ENCODE results near the gene AHI1.

The AHI1 gene

DNA sequence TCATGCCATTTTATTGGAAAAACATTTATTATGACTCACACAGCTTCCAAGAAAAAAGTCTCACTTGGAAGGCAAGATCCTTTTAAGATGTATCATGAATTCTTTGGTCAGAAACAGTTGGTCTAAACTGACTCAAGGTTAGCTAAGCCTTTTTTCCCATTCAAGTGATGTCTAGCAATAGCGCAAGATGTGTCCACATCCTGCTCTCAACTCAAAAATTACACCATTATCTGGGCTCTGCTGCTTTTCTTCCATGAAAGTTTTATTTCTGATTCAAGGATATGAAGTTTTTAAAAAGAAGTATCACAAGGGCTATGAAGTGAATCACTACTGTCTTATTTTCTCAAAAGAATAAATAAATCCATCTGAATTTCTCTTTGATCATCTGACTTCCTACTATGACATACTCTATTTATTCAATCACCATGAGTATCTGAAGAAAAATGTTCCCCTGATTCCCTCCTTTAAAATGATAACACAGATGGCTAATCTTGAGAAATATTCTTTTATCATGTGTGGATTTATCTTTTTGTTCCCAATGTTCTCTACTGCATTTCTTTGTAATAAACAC is 139.2 kb downstream of the AHI1 start:
- no peak overlapping the region for H3K4ac ChIP-seq (ENCODE audit: low read depth in 1 of 2, low read length in 2 of 2)
- H2BK15ac ChIP-seq (ENCODE audit: low read depth, poor library complexity, severe bottlenecking), result no peak overlapping the region
- peak; percentile 84 for DNase-seq
- peak overlapping the region; percentile 89 for H3K9ac ChIP-seq (ENCODE audit: low read length)
- H2BK120ac ChIP-seq (ENCODE audit: low read depth, low read length), result no peak overlapping the region
- no peaks in the 10 kb centered on the region for H3K27me3 ChIP-seq (ENCODE audit: control insufficient read depth in 1 of 2, insufficient read depth in 1 of 2, low read length in 2 of 2)
- no peak overlapping the region for H2BK12ac ChIP-seq (ENCODE audit: low read length in 2 of 2)
- H4K91ac ChIP-seq (ENCODE audit: low read length), result no peak overlapping the region
- no peak overlapping the region for H4K8ac ChIP-seq (ENCODE audit: low read length)
- H3K4me3 ChIP-seq (ENCODE audit: insufficient read depth in 1 of 2, low read depth in 1 of 2, low read length in 2 of 2), result peak overlapping the region in 1 of 2 experiments; percentile 49
- no peak overlapping the region for H3K18ac ChIP-seq (ENCODE audit: low read depth in 1 of 2, low read length in 2 of 2)
- no peaks in the 10 kb centered on the region for H3K4me1 ChIP-seq (ENCODE audit: control insufficient read depth, insufficient read depth, low read depth, low read length)
- no peak overlapping the region for H3K14ac ChIP-seq (ENCODE audit: low read length in 2 of 2)
- H3K79me1 ChIP-seq (replicated peaks; ENCODE audit: low read length, poor library complexity, severe bottlenecking), result no peaks in the 10 kb centered on the region
- H3K4me2 ChIP-seq (ENCODE audit: low read length, poor library complexity, severe bottlenecking), result no peak overlapping the region
- H2AFZ ChIP-seq (ENCODE audit: low read depth, low read length), result no peak overlapping the region
- H3K23ac ChIP-seq (ENCODE audit: low read length in 2 of 2), result no peak overlapping the region
- peaks cover 4% of the 10 kb centered on the region for H3K9me3 ChIP-seq (ENCODE audit: control insufficient read depth, low read length)
- H2BK5ac ChIP-seq (ENCODE audit: low read depth, low read length, poor library complexity, severe bottlenecking), result no peak overlapping the region
- H3K36me3 ChIP-seq (ENCODE audit: control insufficient read depth in 1 of 2, insufficient read depth in 2 of 2, low read depth in 1 of 2, low read length in 2 of 2), result no peaks in the 10 kb centered on the region
- no peak overlapping the region for H2AK5ac ChIP-seq (ENCODE audit: low read length, severe bottlenecking)
- peak overlapping the region; percentile 86 for H3K27ac ChIP-seq (ENCODE audit: low read length, poor library complexity, severe bottlenecking)
- WGBS, result 67% methylated on average over 1 of the region's 1 CpG

GRCh38 chr6:135354407-135354806 is 143.1 kb downstream of the AHI1 start:
- no peak overlapping the region for H2BK12ac ChIP-seq (ENCODE audit: low read length in 2 of 2)
- WGBS, result no CpG with 5 or more reads among the region's 1 CpG

GRCh38 chr6:135353113-135353512 is 144.4 kb downstream of the AHI1 start:
- Histone ChIP-seq H3K4me1 (ENCODE audit: control insufficient read depth, insufficient read depth, low read depth, low read length) (no peaks in the 10 kb centered on the region), H2BK15ac (ENCODE audit: low read depth, poor library complexity, severe bottlenecking) (no peak overlapping the region), H3K23ac (ENCODE audit: low read length in 2 of 2) (no peak overlapping the region), H3K79me1 (replicated peaks; ENCODE audit: low read length, poor library complexity, severe bottlenecking) (no peaks in the 10 kb centered on the region), H2BK5ac (ENCODE audit: low read depth, low read length, poor library complexity, severe bottlenecking) (no peak overlapping the region), H4K8ac (ENCODE audit: low read length) (no peak overlapping the region), H2BK120ac (ENCODE audit: low read depth, low read length) (no peak overlapping the region), H2BK12ac (ENCODE audit: low read length in 2 of 2) (no peak overlapping the region), H3K4me3 (ENCODE audit: insufficient read depth in 1 of 2, low read depth in 1 of 2, low read length in 2 of 2) (no peak overlapping the region), H3K27ac (ENCODE audit: low read length, poor library complexity, severe bottlenecking) (no peak overlapping the region), H3K18ac (ENCODE audit: low read depth in 1 of 2, low read length in 2 of 2) (no peak overlapping the region), H3K9me3 (ENCODE audit: control insufficient read depth, low read length) (no peaks in the 10 kb centered on the region), H2AFZ (ENCODE audit: low read depth, low read length) (no peak overlapping the region), H3K27me3 (ENCODE audit: control insufficient read depth in 1 of 2, insufficient read depth in 1 of 2, low read length in 2 of 2) (no peaks in the 10 kb centered on the region), H2AK5ac (ENCODE audit: low read length, severe bottlenecking) (no peak overlapping the region), H3K4me2 (ENCODE audit: low read length, poor library complexity, severe bottlenecking) (no peak overlapping the region), H3K4ac (ENCODE audit: low read depth in 1 of 2, low read length in 2 of 2) (no peak overlapping the region), H4K91ac (ENCODE audit: low read length) (no peak overlapping the region), H3K9ac (ENCODE audit: low read length) (no peak overlapping the region), H3K36me3 (ENCODE audit: control insufficient read depth in 1 of 2, insufficient read depth in 2 of 2, low read depth in 1 of 2, low read length in 2 of 2) (peaks cover 0 to 8% of the 10 kb centered on the region in 2 experiments), H3K14ac (ENCODE audit: low read length in 2 of 2) (no peak overlapping the region)
- 92% methylated on average over 2 of the region's 2 CpGs for WGBS
- DNase-seq, result no peak

More at GRCh38 chr6:135354407-135354806, 143.1 kb downstream of the AHI1 start:
- no peaks in the 10 kb centered on the region for H3K27me3 ChIP-seq (ENCODE audit: control insufficient read depth in 1 of 2, insufficient read depth in 1 of 2, low read length in 2 of 2)
- H2BK120ac ChIP-seq (ENCODE audit: low read depth, low read length), result no peak overlapping the region
- no peaks in the 10 kb centered on the region for H3K79me1 ChIP-seq (replicated peaks; ENCODE audit: low read length, poor library complexity, severe bottlenecking)
- H2AFZ ChIP-seq (ENCODE audit: low read depth, low read length), result no peak overlapping the region
- H3K4me1 ChIP-seq (ENCODE audit: control insufficient read depth, insufficient read depth, low read depth, low read length), result no peaks in the 10 kb centered on the region
- no peak overlapping the region for H2BK5ac ChIP-seq (ENCODE audit: low read depth, low read length, poor library complexity, severe bottlenecking)
- H3K4ac ChIP-seq (ENCODE audit: low read depth in 1 of 2, low read length in 2 of 2), result no peak overlapping the region
- no peak overlapping the region for H3K18ac ChIP-seq (ENCODE audit: low read depth in 1 of 2, low read length in 2 of 2)
- H2AK5ac ChIP-seq (ENCODE audit: low read length, severe bottlenecking), result no peak overlapping the region
- no peak overlapping the region for H3K4me2 ChIP-seq (ENCODE audit: low read length, poor library complexity, severe bottlenecking)
- H3K23ac ChIP-seq (ENCODE audit: low read length in 2 of 2), result no peak overlapping the region
- peaks cover 0 to 8% of the 10 kb centered on the region in 2 experiments for H3K36me3 ChIP-seq (ENCODE audit: control insufficient read depth in 1 of 2, insufficient read depth in 2 of 2, low read depth in 1 of 2, low read length in 2 of 2)
- no peak overlapping the region for H4K91ac ChIP-seq (ENCODE audit: low read length)
- H3K9me3 ChIP-seq (ENCODE audit: control insufficient read depth, low read length), result no peaks in the 10 kb centered on the region
- no peak overlapping the region for H3K14ac ChIP-seq (ENCODE audit: low read length in 2 of 2)
- no peak overlapping the region for H3K27ac ChIP-seq (ENCODE audit: low read length, poor library complexity, severe bottlenecking)
- no peak overlapping the region for H4K8ac ChIP-seq (ENCODE audit: low read length)
- no peak for DNase-seq
- no peak overlapping the region for H3K9ac ChIP-seq (ENCODE audit: low read length)
- no peak overlapping the region for H2BK15ac ChIP-seq (ENCODE audit: low read depth, poor library complexity, severe bottlenecking)
- H3K4me3 ChIP-seq (ENCODE audit: insufficient read depth in 1 of 2, low read depth in 1 of 2, low read length in 2 of 2), result no peak overlapping the region

DNA sequence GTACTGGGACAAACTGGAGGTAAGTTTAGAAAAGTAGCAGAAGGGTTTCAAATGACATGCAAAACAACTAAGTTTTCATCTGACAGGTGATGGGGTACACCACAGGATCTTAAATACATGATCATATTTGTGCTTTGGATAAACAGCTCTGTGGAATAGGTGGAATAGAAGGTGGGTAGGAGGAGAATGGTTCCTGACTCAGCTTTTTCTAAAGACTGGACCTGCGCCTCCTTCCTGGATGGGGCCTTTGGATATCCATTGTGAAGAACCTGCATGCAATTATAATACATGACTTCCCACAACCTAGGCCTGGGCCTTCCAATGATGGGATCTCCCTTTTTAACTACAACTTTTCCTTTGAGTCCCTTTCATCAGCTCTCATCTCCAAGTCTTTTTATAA is 145.9 kb downstream of the AHI1 start:
- H2AK5ac ChIP-seq (ENCODE audit: low read length, severe bottlenecking), result no peak overlapping the region
- no peak overlapping the region for H2BK120ac ChIP-seq (ENCODE audit: low read depth, low read length)
- H3K23ac ChIP-seq (ENCODE audit: low read length in 2 of 2), result no peak overlapping the region
- H2BK15ac ChIP-seq (ENCODE audit: low read depth, poor library complexity, severe bottlenecking), result no peak overlapping the region
- H2BK12ac ChIP-seq (ENCODE audit: low read length in 2 of 2), result no peak overlapping the region
- H4K91ac ChIP-seq (ENCODE audit: low read length), result no peak overlapping the region
- no peak overlapping the region for H3K4me2 ChIP-seq (ENCODE audit: low read length, poor library complexity, severe bottlenecking)
- DNase-seq, result no peak
- 100% methylated on average over 1 of the region's 1 CpG for WGBS
- H3K27ac ChIP-seq (ENCODE audit: low read length, poor library complexity, severe bottlenecking), result no peak overlapping the region
- no peaks in the 10 kb centered on the region for H3K4me1 ChIP-seq (ENCODE audit: control insufficient read depth, insufficient read depth, low read depth, low read length)
- H2BK5ac ChIP-seq (ENCODE audit: low read depth, low read length, poor library complexity, severe bottlenecking), result no peak overlapping the region
- H3K27me3 ChIP-seq (ENCODE audit: control insufficient read depth in 1 of 2, insufficient read depth in 1 of 2, low read length in 2 of 2), result no peaks in the 10 kb centered on the region
- no peaks in the 10 kb centered on the region for H3K9me3 ChIP-seq (ENCODE audit: control insufficient read depth, low read length)
- no peak overlapping the region for H3K4me3 ChIP-seq (ENCODE audit: insufficient read depth in 1 of 2, low read depth in 1 of 2, low read length in 2 of 2)
- no peak overlapping the region for H3K18ac ChIP-seq (ENCODE audit: low read depth in 1 of 2, low read length in 2 of 2)
- no peak overlapping the region for H3K14ac ChIP-seq (ENCODE audit: low read length in 2 of 2)
- H4K8ac ChIP-seq (ENCODE audit: low read length), result no peak overlapping the region
- no peak overlapping the region for H2AFZ ChIP-seq (ENCODE audit: low read depth, low read length)
- no peak overlapping the region for H3K9ac ChIP-seq (ENCODE audit: low read length)
- no peaks in the 10 kb centered on the region for H3K79me1 ChIP-seq (replicated peaks; ENCODE audit: low read length, poor library complexity, severe bottlenecking)
- H3K4ac ChIP-seq (ENCODE audit: low read depth in 1 of 2, low read length in 2 of 2), result no peak overlapping the region
- H3K36me3 ChIP-seq (ENCODE audit: control insufficient read depth in 1 of 2, insufficient read depth in 2 of 2, low read depth in 1 of 2, low read length in 2 of 2), result peaks cover 0 to 14% of the 10 kb centered on the region in 2 experiments

Measured in mesenchymal stem cell (in vitro differentiated cells and primary cell).